OCI-LY7 (cell line): Measurements from ENCODE around the gene HOXC11. TPM values are rescaled to one million over a fixed set of nuclear protein-coding genes. Genes with fewer than 3 reads are reported as not detected.

Source experiments
- BruUV-seq: library from RNA; stranded (reverse); fragments of 400-500 nt; replicated peaks from 2 replicates; lab custom pipeline; 2021; lab: Mats Ljungman, UMichigan
- CTCF ChIA-PET: fragments of 300-600 bp; sonication (Branson Sonifier 250); formaldehyde crosslinking; loops from one replicate; lab custom pipeline; 2022; ENCODE audit warnings: antibody characterized with exemption; ENCODE audit not compliant: unreplicated experiment; lab: Charles Lee
- POLR2A ChIA-PET: fragments of 300-600 bp; sonication (Branson Sonifier 250); formaldehyde crosslinking; loops from one replicate; lab custom pipeline; 2022; ENCODE audit warnings: antibody characterized with exemption; lab: Charles Lee
- DNase-seq: peaks from one replicate; pipeline ENCODE4 v3.0.0-alpha.2; 2015; ENCODE audit warnings: low spot score
- H2AFZ ChIP-seq: fragments of 200-600 bp; sonication (generic), shearing (Covaris generic); 2 replicates; pipeline ENCODE4 v1.6.1; 2014; ENCODE audit warnings: mild to moderate bottlenecking, antibody characterized with exemption, low read length, moderate library complexity
- H3K27ac ChIP-seq: fragments of 200-600 bp; sonication (generic); 2 replicates; pipeline ENCODE4 v1.5.1; 2014; ENCODE audit warnings: mixed run types, low read depth, mild to moderate bottlenecking, moderate library complexity, low read length, inconsistent platforms; ENCODE audit not compliant: poor library complexity, severe bottlenecking
- H3K36me3 ChIP-seq: fragments of 200-600 bp; sonication (generic); 2 replicates; pipeline ENCODE4 v1.6.1; 2014; ENCODE audit warnings: mild to moderate bottlenecking, antibody characterized with exemption, low read length, moderate library complexity, mixed read lengths; ENCODE audit not compliant: insufficient read depth
- H3K4me1 ChIP-seq: fragments of 200-600 bp; sonication (generic); 2 replicates; pipeline ENCODE4 v1.5.1; 2014; ENCODE audit warnings: mild to moderate bottlenecking, low read length; ENCODE audit not compliant: insufficient read depth, poor library complexity, severe bottlenecking
- H3K4me2 ChIP-seq: fragments of 200-600 bp; sonication (generic); 2 replicates; pipeline ENCODE4 v1.6.1; 2014; ENCODE audit warnings: mild to moderate bottlenecking, low read length
- H3K4me3 ChIP-seq: fragments of 200-600 bp; sonication (generic); 2 replicates; pipeline ENCODE4 v1.5.1; 2014; ENCODE audit warnings: mild to moderate bottlenecking, low read depth, low read length; ENCODE audit not compliant: poor library complexity, severe bottlenecking
- H3K79me2 ChIP-seq: fragments of 200-600 bp; sonication (generic); 2 replicates; pipeline ENCODE4 v1.6.1; 2016; ENCODE audit warnings: low read depth, mild to moderate bottlenecking, low read length, moderate library complexity, mixed read lengths; ENCODE audit not compliant: insufficient read depth
- H3K9me2 ChIP-seq: fragments of 200-600 bp; sonication (generic); 2 replicates; pipeline ENCODE4 v1.6.1; 2016; ENCODE audit warnings: mild to moderate bottlenecking, low read length, mixed read lengths; ENCODE audit not compliant: insufficient read depth
- H3K9me3 ChIP-seq: fragments of 200-600 bp; sonication (generic); 2 replicates; pipeline ENCODE4 v1.6.1; 2014; ENCODE audit warnings: mild to moderate bottlenecking, mixed run types, low read length, mixed read lengths
- H4K20me1 ChIP-seq: fragments of 200-600 bp; sonication (generic); 2 replicates; pipeline ENCODE4 v1.6.1; 2014; ENCODE audit warnings: mild to moderate bottlenecking, antibody characterized with exemption, low read length, moderate library complexity, mixed read lengths; ENCODE audit not compliant: insufficient read depth
- EZH2phosphoT487 ChIP-seq: fragments of 200-600 bp; sonication (generic); IDR thresholded peaks from 2 replicates; pipeline ENCODE4 v1.6.1; 2018; ENCODE audit warnings: low read depth, borderline replicate concordance, mild to moderate bottlenecking, mixed run types, antibody characterized with exemption, low read length, moderate library complexity, mixed read lengths
- intact Hi-C: fragments of 100-400 bp; cut with micrococcal nuclease; formaldehyde crosslinking; loops from one replicate; pipeline ENCODE4 v1.10.0; 2022; ENCODE audit not compliant: unreplicated experiment
- total RNA-seq, 2 experiments: library from RNA; depleted of rRNA in 1 of 2; stranded (reverse); fragments of >200 nt in 1 of 2; shearing (Covaris generic) in 1 of 2; gene quantifications; 2 replicates each; pipeline ENCODE4 v1.2.3, GENCODE V29; 2014 to 2022
- TF ChIP-seq, protein P1 (sequence below): fragments of 200-600 bp; sonication (generic); conservative IDR thresholded peaks from 2 replicates; pipeline ENCODE4 v1.5.1; 2014; ENCODE audit warnings: mild to moderate bottlenecking, antibody characterized with exemption, low read length, moderate library complexity, mixed read lengths

The HOXC11 gene
- total RNA-seq, 2 experiments from 2014 or later: 1.4 to 2.7 TPM

DNA sequence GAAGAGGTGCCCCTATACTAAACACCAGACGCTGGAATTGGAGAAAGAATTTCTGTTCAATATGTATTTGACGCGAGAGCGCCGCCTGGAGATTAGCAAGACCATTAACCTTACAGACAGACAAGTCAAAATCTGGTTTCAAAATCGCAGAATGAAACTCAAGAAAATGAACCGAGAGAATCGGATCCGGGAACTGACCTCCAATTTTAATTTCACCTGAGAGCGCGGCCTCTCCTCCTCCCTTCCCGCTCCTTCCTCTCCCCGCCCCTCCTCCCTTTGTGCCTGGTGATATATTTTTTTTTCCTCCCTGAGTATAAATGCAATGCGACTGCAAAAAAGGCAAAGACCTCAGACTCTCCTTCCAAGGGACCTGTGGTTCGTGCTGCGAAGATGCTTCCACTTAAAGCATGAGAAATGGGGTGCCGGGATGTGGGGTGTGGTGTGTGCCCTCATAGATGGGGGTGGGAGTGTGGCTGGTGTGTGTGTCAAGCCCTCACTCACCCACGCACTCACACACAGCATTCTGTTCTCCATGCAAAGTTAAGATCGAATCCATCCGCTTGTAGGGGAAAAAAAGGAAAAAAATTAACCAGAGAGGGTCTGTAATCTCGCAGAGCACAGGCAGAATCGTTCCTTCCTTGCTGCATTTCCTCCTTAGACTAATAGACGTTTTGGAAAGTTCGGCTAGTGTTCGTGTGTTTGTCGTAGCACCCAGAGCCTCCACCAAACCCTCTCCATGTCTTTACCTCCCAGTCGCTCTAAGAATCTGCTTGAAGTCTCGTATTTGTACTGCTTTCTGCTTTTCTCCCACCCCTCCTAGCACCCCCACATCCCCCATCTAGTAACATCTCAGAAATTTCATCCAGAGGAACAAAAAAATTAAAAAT is 16.5 kb downstream of the HOXC11 start:
- DNase-seq: peak; percentile 83
- BruUV-seq: no TSS peak
- ChIA-PET POLR2A (interaction anchor here (0.6 to 0.7 kb wide), 2 partner anchors 34 to 995 kb away, joined by 3 read pairs; no protein-coding TSS in a partner anchor), CTCF (interaction anchor here (0.6 kb wide), 1 partner anchor 208 kb away, joined by 3 read pairs; no protein-coding TSS in a partner anchor)
- intact Hi-C loops: loop anchor here (2.0 to 10.0 kb wide), 3 partner anchors 195 to 285 kb away; no protein-coding TSS in a partner anchor
- Histone ChIP-seq H2AFZ (no peak overlapping the region), H3K4me1 (peaks cover 39% of the 10 kb centered on the region), H3K4me3 (peak overlapping the region; percentile 17), H3K9me2 (no peaks in the 10 kb centered on the region), H4K20me1 (no peaks in the 10 kb centered on the region), H3K9me3 (no peaks in the 10 kb centered on the region), H3K4me2 (peak overlapping the region; percentile 57), H3K79me2 (no peaks in the 10 kb centered on the region), H3K36me3 (no peaks in the 10 kb centered on the region), H3K27ac (no peak overlapping the region)
- TF ChIP-seq, protein P1, sequence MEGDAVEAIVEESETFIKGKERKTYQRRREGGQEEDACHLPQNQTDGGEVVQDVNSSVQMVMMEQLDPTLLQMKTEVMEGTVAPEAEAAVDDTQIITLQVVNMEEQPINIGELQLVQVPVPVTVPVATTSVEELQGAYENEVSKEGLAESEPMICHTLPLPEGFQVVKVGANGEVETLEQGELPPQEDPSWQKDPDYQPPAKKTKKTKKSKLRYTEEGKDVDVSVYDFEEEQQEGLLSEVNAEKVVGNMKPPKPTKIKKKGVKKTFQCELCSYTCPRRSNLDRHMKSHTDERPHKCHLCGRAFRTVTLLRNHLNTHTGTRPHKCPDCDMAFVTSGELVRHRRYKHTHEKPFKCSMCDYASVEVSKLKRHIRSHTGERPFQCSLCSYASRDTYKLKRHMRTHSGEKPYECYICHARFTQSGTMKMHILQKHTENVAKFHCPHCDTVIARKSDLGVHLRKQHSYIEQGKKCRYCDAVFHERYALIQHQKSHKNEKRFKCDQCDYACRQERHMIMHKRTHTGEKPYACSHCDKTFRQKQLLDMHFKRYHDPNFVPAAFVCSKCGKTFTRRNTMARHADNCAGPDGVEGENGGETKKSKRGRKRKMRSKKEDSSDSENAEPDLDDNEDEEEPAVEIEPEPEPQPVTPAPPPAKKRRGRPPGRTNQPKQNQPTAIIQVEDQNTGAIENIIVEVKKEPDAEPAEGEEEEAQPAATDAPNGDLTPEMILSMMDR: peak; percentile 92
- TF ChIP-seq EZH2phosphoT487: 0 out of 2 replicates have a peak, but pooled peaks have one; percentile 44

DNA sequence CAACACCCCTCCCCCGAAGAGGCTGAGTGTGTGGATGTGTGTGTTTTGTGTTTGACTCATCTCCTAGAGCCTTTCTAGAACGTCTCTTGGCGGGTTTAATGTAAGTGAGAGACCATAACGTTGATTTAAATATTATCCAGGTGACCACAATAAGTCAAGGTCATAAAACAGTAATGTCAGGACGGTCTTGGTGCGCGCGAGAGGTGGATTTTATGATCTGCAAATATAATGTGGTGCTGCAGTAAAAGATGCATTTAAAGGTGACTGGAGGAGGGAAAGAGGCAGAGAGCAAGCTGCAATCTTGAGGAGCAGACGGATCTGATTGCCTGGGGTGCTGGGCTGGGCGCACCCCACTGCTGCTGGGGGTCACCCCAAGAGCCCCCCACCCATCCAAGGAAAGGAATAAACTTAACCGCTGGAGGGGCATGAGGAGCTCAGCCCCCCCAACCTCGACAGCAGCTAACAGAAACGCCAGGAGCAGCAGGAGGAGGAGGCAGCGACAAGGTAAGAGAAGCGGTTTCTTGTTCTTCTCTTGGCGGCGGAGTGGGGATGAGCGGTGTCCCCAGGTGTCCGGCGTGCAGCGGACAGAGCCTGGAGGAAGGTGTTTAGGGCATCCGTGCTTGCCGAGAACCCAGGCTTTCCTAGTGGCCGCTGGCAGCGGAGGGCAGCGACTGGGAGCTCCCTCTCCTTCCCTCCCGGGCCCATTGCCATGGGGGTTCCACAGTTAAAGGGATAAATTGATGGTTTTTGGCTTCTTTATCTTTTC is 17.6 kb downstream of the HOXC11 start:
- Histone ChIP-seq H3K79me2 (no peaks in the 10 kb centered on the region), H3K9me3 (no peaks in the 10 kb centered on the region), H3K4me1 (peaks cover 35% of the 10 kb centered on the region), H3K9me2 (no peaks in the 10 kb centered on the region), H3K4me2 (no peak overlapping the region), H3K36me3 (no peaks in the 10 kb centered on the region), H2AFZ (no peak overlapping the region), H3K4me3 (no peak overlapping the region), H3K27ac (no peak overlapping the region), H4K20me1 (no peaks in the 10 kb centered on the region)
- no peak for DNase-seq
- TF ChIP-seq EZH2phosphoT487: no peak
- TF ChIP-seq, protein P1: no peak
- CTCF ChIA-PET: interaction anchor here (0.5 to 0.6 kb wide), 2 partner anchors 16 to 63 kb away, joined by 3 read pairs; partner anchors contain the start of gene HOXC4
- no TSS peak for BruUV-seq
- intact Hi-C loops: no loop called here
- POLR2A ChIA-PET: interaction anchor here (0.6 to 1.0 kb wide), 2 partner anchors 9 to 215 kb away, joined by 3 read pairs; no protein-coding TSS in a partner anchor
